Liver (tissue), 9 donors: ENCODE data around the gene NUDT1. TPM values are rescaled to one million over a fixed set of nuclear protein-coding genes. Genes with fewer than 3 reads are reported as not detected.

ENCODE experiments used
- DNase-seq: peaks from one replicate; pipeline ENCODE4 v3.0.0-alpha.2; 2017; ENCODE audit warnings: low spot score
- H3K27ac ChIP-seq, 2 donors: one replicate each; pipeline ENCODE4 v1.7.0; 2013; ENCODE audit warnings: inconsistent platforms in 2 of 2, low read length in 2 of 2, control low read depth in 1 of 2, low read depth in 1 of 2, mild to moderate bottlenecking in 1 of 2
- H3K27me3 ChIP-seq, 4 donors: one replicate each; pipeline versions ENCODE4 v1.6.1 to v1.7.0; 2013; ENCODE audit warnings: low read length in 3 of 4, inconsistent platforms in 1 of 4, mild to moderate bottlenecking in 1 of 4, moderate library complexity in 1 of 4; ENCODE audit not compliant: control insufficient read depth in 4 of 4, insufficient read depth in 4 of 4
- H3K36me3 ChIP-seq, 4 donors: one replicate each; pipeline versions ENCODE4 v1.6.1 to v1.7.0; 2013; ENCODE audit warnings: low read length in 3 of 4, mild to moderate bottlenecking in 3 of 4, low read depth in 1 of 4, moderate library complexity in 1 of 4; ENCODE audit not compliant: control insufficient read depth in 4 of 4, insufficient read depth in 3 of 4
- H3K4me1 ChIP-seq, 4 donors: one replicate each; pipeline versions ENCODE4 v1.6.1 to v1.7.0; 2013; ENCODE audit warnings: low read length in 3 of 4, mild to moderate bottlenecking in 3 of 4, moderate library complexity in 1 of 4; ENCODE audit not compliant: control insufficient read depth in 4 of 4, insufficient read depth in 4 of 4
- H3K4me3 ChIP-seq, 3 donors: one replicate each; pipeline versions ENCODE4 v1.6.1 to v1.7.0; 2013; ENCODE audit warnings: low read length in 3 of 3, control low read depth in 1 of 3, low read depth in 1 of 3, mild to moderate bottlenecking in 1 of 3
- H3K9ac ChIP-seq, 2 donors: one replicate each; pipeline ENCODE4 v1.7.0; 2013; ENCODE audit warnings: low read length in 2 of 2, mild to moderate bottlenecking in 2 of 2, moderate library complexity in 2 of 2, control low read depth in 1 of 2, low read depth in 1 of 2
- H3K9me3 ChIP-seq, 4 donors: one replicate each; pipeline versions ENCODE4 v1.6.1 to v1.7.0; 2013; ENCODE audit warnings: low read length in 3 of 4; ENCODE audit not compliant: control insufficient read depth in 4 of 4
- ATF3 ChIP-seq: IDR thresholded peaks from 2 replicates; pipeline ENCODE4 v1.6.1; 2016; ENCODE audit warnings: antibody characterized with exemption
- EGR1 ChIP-seq, 2 donors: IDR thresholded peaks; 2 replicates each; pipeline ENCODE4 v1.6.1; 2016 to 2018; ENCODE audit warnings: antibody characterized with exemption in 2 of 2, low read depth in 2 of 2
- GABPA ChIP-seq, 2 donors: IDR thresholded peaks in 1 of 2; conservative IDR thresholded peaks in 1 of 2; 2 replicates each; pipeline ENCODE4 v1.6.1; 2016; ENCODE audit warnings: antibody characterized with exemption in 2 of 2, mild to moderate bottlenecking in 1 of 2, moderate library complexity in 1 of 2
- HNF4A ChIP-seq, 2 donors: conservative IDR thresholded peaks; 2 replicates each; pipeline ENCODE4 v1.6.1; 2016; ENCODE audit warnings: antibody characterized with exemption in 2 of 2, mild to moderate bottlenecking in 2 of 2
- HNF4G ChIP-seq: IDR thresholded peaks from 2 replicates; pipeline ENCODE4 v1.6.1; 2016; ENCODE audit warnings: antibody characterized with exemption
- JUND ChIP-seq, 2 donors: IDR thresholded peaks; 2 replicates each; pipeline ENCODE4 v1.6.1; 2016; ENCODE audit warnings: antibody characterized with exemption in 2 of 2
- NR2F2 ChIP-seq: IDR thresholded peaks from 2 replicates; pipeline ENCODE4 v1.6.1; 2016; ENCODE audit warnings: antibody characterized with exemption
- RAD21 ChIP-seq, 2 donors: IDR thresholded peaks; 2 replicates each; pipeline ENCODE4 v1.6.1; 2016; ENCODE audit warnings: antibody characterized with exemption in 2 of 2, mild to moderate bottlenecking in 2 of 2
- REST ChIP-seq: IDR thresholded peaks from 2 replicates; pipeline ENCODE4 v1.6.1; 2016; ENCODE audit warnings: antibody characterized with exemption, mild to moderate bottlenecking
- RXRA ChIP-seq, 2 donors: IDR thresholded peaks; 2 replicates each; pipeline ENCODE4 v1.6.1; 2017 to 2018; ENCODE audit warnings: antibody characterized with exemption in 2 of 2, mild to moderate bottlenecking in 1 of 2
- TAF1 ChIP-seq: conservative IDR thresholded peaks from 2 replicates; pipeline ENCODE4 v1.6.1; 2016; ENCODE audit warnings: antibody characterized with exemption, mild to moderate bottlenecking
- YY1 ChIP-seq: IDR thresholded peaks from 2 replicates; pipeline ENCODE4 v1.6.1; 2016; ENCODE audit warnings: antibody characterized with exemption, mild to moderate bottlenecking
- WGBS: extraction: QIAGEN DNeasy Blood & Tissue Kit; methylation state at CpG from one replicate; pipeline ENCODE4 v1.1.7; 2013; 5-methylcytosine and 5-hydroxymethylcytosine counted together
- polyA plus RNA-seq, 2 donors: library from polyadenylated mRNA; stranded (reverse) in 1 of 2; unstranded in 1 of 2; fragments of 200-250 nt in 1 of 2; fragments of >200 nt in 1 of 2; fragmentation: Nextera tagmentation in 1 of 2; extraction: Ambion mirVana in 1 of 2; gene quantifications; one replicate each; pipeline versions ENCODE4 v1.2.1 to v1.2.3, GENCODE V29; 2013 to 2015
- total RNA-seq, 2 donors: library from RNA; depleted of rRNA; stranded (reverse); fragments of >200 nt; gene quantifications; one replicate each; pipeline ENCODE4 v1.2.3, GENCODE V29; 2014
- TF ChIP-seq, protein P1 (sequence below): IDR thresholded peaks from 2 replicates; pipeline ENCODE4 v1.6.1; 2016; ENCODE audit warnings: antibody characterized with exemption
- TF ChIP-seq, protein P2 (sequence below): fragments of 150-350 bp; IDR thresholded peaks from 2 replicates; pipeline ENCODE4 v1.5.1; 2017; ENCODE audit warnings: improper control_type of control experiment, low read depth, low read length; ENCODE audit not compliant: missing input control
- donor health status: healthy.
- donor health status: healthy.
- donor health status: healthy.
- donor health status: healthy.
- donor health status: healthy.

NUDT1 gene
- total and polyA plus RNA-seq, 4 donors: 1.0 to 22.3 (median 3.1) TPM

- no peak for DNase-seq
- no peaks in the 10 kb centered on the region for H3K4me1 ChIP-seq
- peaks cover 0 to 15% (median 2%) of the 10 kb centered on the region in 4 donors for H3K36me3 ChIP-seq
- no peak overlapping the region for H3K4me3 ChIP-seq
- H3K9ac ChIP-seq: no peak overlapping the region
- WGBS: 96% methylated on average over 32 of the region's 32 CpGs
- H3K27me3 ChIP-seq: no peaks in the 10 kb centered on the region
- no peak for TF ChIP-seq GABPA (IDR thresholded peaks at IDR 0.05 in 1 of 2, conservative IDR thresholded peaks at IDR 0.05 in 1 of 2)
- no peak for TF ChIP-seq RAD21 (IDR thresholded peaks at IDR 0.05)
- no peak for TF ChIP-seq ATF3
- TF ChIP-seq TAF1: no peak
- no peak for TF ChIP-seq NR2F2
- TF ChIP-seq REST: no peak
- no peak for TF ChIP-seq RXRA (IDR thresholded peaks at IDR 0.05)
- no peak for TF ChIP-seq HNF4G
- TF ChIP-seq, protein P1, sequence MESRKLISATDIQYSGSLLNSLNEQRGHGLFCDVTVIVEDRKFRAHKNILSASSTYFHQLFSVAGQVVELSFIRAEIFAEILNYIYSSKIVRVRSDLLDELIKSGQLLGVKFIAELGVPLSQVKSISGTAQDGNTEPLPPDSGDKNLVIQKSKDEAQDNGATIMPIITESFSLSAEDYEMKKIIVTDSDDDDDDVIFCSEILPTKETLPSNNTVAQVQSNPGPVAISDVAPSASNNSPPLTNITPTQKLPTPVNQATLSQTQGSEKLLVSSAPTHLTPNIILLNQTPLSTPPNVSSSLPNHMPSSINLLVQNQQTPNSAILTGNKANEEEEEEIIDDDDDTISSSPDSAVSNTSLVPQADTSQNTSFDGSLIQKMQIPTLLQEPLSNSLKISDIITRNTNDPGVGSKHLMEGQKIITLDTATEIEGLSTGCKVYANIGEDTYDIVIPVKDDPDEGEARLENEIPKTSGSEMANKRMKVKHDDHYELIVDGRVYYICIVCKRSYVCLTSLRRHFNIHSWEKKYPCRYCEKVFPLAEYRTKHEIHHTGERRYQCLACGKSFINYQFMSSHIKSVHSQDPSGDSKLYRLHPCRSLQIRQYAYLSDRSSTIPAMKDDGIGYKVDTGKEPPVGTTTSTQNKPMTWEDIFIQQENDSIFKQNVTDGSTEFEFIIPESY: no peak
- TF ChIP-seq EGR1 (IDR thresholded peaks at IDR 0.05; ENCODE audit: low read depth in 2 of 2): no peak
- no peak for TF ChIP-seq YY1
- no peak for TF ChIP-seq HNF4A (conservative IDR thresholded peaks at IDR 0.05)
- H3K27ac ChIP-seq: no peak overlapping the region
- H3K9me3 ChIP-seq: no peaks in the 10 kb centered on the region
Observed at GRCh38 chr7:2253525-2254244, 11.7 kb downstream of the NUDT1 start.

DNA sequence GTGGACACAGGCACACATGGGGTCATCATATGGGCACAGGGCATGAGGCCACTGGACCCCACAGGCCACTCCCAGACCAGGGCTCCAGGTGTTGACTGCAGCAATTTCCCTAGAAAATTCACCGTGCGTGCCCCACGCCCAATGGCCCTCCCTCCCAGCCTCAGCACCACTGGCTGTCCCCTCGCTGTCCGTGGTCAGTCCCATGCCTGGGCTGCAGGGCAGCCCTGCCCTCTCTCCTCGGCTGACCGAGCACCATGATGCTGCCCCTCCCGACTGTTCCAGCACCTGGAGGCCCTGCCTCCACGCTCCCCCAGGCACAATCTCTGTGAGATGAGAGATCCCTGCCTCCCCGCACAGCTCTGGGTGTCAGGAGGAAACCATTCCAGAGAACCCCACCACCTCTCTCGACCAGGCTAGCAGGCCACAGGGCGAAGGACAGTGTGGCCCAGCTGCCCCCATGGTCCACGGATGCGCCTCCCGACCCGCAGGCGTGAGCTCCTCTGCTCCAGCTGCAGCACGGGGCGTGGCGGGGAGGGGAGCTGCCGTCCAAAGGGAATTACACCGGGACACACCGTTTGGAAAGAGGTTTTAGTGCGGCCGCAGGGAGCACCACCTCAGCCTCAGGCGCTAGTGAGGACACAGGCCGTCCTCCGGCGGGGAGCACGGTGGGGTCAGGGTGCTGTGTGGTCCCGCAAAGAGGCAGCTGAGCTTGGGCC lies 12.6 kb downstream of the NUDT1 start:
- Histone ChIP-seq H3K4me3 (no peak overlapping the region), H3K9ac (no peak overlapping the region), H3K27ac (no peak overlapping the region), H3K27me3 (no peaks in the 10 kb centered on the region), H3K4me1 (no peaks in the 10 kb centered on the region), H3K9me3 (no peaks in the 10 kb centered on the region), H3K36me3 (peaks cover 0 to 15% (median 2%) of the 10 kb centered on the region in 4 donors)
- no peak for DNase-seq
- TF ChIP-seq, protein P1: no peak
- no peak for TF ChIP-seq ATF3
- TF ChIP-seq HNF4G: no peak
- no peak for TF ChIP-seq RXRA (IDR thresholded peaks at IDR 0.05)
- no peak for TF ChIP-seq JUND (IDR thresholded peaks at IDR 0.05)
- TF ChIP-seq, protein P2, sequence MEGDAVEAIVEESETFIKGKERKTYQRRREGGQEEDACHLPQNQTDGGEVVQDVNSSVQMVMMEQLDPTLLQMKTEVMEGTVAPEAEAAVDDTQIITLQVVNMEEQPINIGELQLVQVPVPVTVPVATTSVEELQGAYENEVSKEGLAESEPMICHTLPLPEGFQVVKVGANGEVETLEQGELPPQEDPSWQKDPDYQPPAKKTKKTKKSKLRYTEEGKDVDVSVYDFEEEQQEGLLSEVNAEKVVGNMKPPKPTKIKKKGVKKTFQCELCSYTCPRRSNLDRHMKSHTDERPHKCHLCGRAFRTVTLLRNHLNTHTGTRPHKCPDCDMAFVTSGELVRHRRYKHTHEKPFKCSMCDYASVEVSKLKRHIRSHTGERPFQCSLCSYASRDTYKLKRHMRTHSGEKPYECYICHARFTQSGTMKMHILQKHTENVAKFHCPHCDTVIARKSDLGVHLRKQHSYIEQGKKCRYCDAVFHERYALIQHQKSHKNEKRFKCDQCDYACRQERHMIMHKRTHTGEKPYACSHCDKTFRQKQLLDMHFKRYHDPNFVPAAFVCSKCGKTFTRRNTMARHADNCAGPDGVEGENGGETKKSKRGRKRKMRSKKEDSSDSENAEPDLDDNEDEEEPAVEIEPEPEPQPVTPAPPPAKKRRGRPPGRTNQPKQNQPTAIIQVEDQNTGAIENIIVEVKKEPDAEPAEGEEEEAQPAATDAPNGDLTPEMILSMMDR: no peak
- WGBS: 95% methylated on average over 31 of the region's 31 CpGs
